NCI-H1694 (cell line): ENCODE measurements around the gene PTPN3.
A peak's percentile ranks its signal among the peaks of the same experiment; 100 is the strongest.

Experiments
- DNase-seq: peaks from one replicate; lab custom pipeline; 2025; lab: John Stamatoyannopoulos, UW

Gene PTPN3

DNA sequence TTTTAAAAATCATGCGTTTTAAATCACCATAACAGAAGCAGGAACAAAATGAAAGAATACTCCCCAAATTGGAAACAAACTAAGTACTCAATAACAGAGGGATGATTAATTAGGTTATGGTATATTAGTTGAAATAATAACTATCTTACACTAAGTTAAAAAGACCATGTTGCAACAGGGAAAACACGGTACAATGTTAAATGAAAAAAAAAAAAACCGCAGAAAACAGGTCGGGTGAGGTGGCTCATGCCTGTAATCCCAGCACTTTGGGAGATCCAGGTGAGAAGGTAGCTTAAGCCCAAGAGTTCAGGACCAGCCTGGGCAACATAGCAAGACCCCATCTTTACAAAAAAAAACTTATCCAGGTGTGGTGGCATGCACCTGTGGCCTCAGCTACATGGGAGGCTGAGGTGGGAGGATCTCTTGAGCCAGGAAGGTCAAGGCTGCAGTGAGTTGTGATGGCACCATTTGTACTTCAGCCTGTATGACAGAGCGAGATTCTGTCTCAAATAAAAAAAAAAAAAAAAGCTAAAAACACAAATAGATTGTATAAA is 2.4 kb upstream of the PTPN3 start:
- no peak for DNase-seq

DNA sequence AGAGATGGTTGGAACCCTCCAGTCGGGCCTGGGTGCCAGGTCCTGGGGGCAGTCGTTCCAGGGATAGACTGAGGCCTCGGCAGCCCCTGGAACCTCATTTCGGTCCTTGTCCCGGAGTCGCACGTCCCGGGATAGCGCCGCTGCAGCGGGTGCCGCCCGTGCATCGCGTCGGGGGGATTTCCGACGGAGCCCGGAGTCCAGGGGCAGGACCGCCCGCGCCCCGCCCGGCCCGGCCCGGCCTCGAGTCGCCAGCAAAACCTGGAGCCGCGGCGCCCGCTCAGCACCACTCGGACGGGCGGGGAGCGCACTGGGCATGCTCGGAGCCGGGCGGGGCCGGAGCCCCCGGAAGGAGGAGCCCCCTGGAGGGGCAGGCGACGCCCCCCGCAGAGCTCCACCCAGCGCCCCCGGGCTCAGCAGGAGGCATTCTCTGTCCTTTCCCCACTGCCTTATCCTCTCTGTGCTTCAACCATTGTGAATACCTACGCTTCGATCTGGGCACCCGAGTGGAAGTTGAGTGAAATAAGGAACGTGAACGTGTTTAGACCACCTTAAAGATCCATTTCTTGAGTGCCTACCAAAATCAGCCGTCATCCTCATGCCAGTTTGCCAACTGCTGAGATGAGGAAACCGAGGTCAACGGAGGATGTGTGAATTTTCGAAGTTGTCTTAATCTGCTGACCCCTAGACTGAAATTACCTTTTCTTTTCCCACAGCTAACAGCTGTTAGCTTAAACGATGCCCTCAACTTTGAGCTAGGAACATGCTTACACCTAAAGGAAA is 1.7 kb upstream of the PTPN3 start:
- DNase-seq, result no peak

DNA sequence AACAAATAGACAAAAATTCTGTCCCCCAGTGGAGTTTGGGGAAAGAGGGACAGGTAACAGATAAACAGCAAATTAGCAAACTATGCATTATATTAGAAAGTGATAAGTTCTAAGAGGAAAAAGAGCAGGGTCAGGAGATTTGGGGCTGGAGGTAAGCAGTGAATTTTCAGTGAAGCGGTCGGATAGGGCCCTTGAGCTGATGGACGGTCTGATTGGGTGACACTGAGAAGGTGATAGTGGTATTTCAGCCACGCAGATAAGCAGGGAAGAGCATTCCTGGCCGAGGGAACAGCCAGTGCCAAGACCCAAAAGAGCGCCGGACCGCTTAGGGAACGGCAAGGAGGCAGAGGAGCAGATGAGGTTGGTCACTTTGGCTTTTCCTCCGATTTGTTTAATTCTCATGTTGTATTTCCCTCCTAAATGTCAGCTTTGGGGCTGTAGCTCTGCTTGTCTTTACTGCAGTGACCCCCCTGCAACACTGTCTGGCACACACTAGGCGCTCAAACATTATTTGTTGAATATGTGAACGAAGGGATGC is 1.1 kb upstream of the PTPN3 start:
- no peak for DNase-seq

DNA sequence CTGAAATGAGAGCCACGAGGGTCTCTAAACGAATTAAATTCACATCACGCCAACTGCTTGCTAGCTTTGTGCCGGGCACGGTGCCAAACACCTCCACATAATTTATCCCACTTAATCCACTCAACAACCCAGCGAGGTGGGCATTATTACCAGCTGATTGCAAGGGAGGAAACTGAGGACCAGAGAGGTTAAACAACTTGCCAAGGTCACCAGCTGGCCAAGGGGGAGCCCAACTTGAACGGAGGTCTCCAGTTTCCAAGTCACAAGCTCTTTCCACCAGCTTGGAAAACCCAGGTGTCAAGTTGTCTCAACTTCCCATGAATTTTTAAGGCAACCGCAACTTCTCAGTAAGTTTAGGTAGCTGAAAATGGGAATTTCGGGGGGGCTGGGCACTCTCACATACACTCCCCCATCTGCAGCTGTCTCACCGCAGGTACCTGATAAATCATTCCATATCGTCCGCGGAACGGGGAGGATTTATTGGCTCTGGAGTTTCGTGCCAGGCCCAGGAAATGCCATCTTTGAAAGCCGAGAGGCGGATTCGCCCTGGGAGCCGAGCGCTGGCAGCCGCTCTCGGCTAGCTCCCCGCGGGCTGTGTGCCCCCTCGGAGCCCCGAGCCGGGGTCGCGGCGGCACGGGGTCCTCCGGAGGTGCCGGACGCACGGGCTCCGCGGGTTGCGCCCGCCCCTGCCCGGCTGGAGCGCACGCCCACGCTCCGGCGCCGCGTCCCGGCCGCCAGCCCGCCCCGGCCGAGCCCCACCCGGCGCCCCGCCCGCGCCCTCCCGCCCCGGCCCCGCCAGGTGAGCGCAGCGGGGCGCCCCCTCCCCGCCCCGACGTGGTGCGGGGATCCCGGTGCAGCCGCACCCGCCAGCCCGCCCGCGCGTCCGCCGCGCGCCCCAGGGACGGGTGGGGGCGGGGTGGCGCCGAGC is 617 bp downstream of the PTPN3 start:
- DNase-seq, result peak; percentile 26

DNA sequence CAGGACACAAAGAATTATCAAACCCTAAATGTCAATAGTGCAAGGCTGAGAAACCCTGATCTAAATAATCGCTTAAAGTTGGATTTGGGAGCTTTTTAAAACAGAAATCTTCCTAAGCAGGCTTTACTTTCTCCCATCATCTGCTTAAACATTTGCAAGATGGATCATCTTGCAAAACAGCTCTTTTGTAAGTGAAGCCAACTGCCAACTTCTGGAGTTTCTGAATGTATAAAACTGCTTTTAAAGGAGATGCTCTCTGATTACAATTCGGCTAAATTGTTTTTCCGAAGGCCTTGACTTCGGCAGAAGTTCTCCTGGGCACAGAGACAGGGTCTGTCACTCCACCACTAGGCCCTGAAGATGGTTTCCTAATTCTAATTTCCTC is 1.3 kb downstream of the PTPN3 start:
- no peak for DNase-seq

DNA sequence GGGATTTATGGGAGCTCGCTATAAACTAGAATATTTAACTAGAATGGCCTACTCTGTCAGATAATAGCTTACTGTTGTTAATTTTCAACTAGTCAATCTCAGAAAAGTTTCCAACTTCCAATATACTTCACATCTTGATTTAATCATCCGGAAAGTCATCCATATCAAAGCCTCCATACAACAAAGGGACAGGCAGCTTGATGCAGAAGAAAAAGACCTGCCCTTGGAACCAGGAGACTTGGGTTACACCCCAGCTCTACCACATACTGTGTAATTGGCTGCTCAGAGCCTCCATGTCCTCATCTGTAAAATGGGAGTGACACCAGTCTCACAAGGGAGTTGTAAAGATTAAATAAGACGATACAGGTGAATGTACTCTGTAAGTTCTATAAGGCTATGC is 1.9 kb downstream of the PTPN3 start:
- no peak for DNase-seq

GRCh38 chr9:109493648-109494047 is 4.5 kb downstream of the PTPN3 start:
- no peak for DNase-seq

DNA sequence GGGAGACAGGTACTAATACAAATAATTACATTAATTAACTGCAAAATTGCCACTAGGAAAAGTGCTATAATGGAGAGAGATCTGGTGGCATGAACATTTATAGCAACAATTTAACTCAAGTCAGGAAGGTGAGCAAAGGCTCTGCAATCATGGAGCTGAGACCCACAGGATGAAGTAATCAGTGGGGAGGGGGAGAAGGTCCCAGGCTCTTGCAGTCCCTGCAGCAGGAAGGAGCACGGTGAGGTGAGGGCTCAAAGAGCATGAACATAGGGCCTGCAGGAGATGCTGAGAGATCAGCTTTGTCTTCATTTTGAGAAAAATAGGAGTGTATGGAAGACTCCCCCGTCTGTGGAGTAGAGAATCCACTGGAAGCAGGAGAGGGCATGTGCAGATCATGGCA is 6.5 kb downstream of the PTPN3 start:
- DNase-seq, result no peak

DNA sequence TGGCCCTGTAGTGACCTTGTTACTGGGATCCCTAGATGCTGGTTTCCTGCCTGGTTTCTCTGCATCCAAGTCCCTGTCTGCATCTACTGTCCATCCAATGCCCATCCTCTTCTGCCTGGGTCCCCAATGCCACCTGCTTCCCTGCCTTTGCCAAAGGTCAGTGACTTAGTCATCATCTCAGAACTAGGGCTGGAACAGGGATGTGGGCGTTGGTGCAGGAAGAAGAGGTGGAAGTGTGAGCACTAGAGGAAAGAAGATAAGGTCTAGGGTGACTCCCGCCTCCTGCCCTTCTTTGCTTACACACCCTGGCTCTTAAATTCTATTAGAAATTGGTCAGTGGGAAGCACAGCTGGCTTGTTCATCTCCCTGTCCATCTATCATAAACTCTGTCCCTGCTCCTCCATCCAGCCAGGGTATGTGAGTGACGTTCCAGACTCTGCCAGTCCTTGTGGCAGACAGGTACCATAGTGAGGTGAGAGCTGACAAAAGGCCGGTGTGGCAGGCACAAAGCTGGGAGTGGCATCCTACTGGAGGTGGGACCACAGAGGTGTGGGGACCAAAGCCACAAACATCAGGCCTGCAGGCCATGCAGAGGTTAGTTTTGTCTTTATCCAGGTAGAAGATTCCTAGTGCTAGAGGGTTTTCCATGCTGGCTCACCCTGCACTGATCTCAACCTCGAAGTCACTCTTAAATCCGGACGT is 9.2 kb downstream of the PTPN3 start:
- DNase-seq, result no peak

DNA sequence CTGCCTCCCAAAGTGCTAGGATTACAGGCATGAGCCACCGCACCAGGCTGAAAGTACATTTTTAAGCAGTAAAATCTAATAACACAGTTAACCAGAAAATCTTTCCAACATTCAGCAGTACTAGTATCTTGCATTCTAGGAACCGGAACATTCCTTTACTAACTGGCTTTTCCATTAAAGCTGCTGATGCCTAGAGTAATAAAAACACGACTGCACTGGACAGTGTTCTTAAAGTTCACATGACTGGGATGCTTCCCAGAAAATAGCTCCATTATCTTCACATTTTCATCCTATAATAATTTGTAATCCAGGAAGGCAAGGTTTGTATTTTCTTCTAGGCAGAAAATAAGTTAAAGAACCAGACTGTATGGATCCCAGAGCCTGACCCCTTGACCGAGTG is 9.8 kb downstream of the PTPN3 start:
- DNase-seq, result no peak

GRCh38 chr9:109487247-109487646 is 10.9 kb downstream of the PTPN3 start:
- no peak for DNase-seq

DNA sequence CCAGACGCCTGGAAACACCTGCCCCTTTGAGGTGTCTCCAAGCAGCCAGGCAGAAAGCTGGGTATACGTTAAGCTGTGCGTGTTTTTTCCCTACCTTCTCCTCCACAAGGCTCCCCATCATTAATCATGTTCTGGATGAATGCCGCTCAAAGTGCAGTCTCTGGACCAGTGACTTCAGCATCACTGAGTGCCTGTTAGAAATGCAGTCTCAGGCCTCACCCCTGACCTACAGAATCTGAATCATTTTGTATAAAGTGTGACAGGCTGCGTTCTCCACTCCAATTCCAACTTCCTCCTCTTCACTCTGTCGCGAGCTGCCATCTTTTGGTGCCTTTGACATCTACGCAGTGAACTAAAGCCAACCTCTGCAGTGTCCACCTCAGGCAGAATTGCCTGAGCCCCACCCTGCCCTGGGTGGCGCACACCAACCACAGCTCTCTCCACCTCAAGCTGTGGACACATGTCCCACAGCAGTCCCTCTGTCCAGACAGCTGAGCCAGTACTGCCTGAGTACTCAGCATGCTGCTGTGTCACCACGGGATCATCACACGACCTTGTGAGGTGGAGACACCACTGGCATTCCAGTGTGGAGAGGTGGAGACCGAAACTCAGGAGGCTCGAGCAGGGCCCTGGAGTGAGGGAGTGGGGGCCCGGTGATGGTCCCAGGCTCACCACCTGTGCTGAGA is 14.2 kb downstream of the PTPN3 start:
- no peak for DNase-seq

- DNase-seq, result no peak
These were observed 15.7 kb downstream of the PTPN3 start for GRCh38 chr9:109482391-109482916.

GRCh38 chr9:109481856-109482255 is 16.3 kb downstream of the PTPN3 start:
- no peak for DNase-seq

DNA sequence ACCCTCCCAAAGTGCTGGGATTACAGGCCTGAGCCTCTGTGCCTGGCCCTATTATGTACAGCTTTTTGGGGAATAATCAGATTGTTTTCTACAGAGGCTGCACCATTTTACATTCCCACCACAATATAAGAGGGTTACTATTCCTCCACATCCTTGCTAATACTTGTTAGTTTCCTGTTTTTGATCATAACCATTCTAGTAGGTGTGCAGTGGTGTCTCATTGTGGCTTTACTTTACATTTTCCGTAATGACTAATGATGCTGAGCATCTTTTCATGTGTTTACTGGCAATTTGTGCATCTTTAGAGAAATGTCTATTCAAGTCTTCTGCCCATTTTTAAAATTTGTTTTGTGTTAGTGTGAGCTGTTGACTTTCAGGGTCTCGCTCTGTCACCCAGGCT is 18.3 kb downstream of the PTPN3 start:
- DNase-seq, result no peak

GRCh38 chr9:109478665-109479380 is 19.3 kb downstream of the PTPN3 start:
- DNase-seq, result no peak

DNA sequence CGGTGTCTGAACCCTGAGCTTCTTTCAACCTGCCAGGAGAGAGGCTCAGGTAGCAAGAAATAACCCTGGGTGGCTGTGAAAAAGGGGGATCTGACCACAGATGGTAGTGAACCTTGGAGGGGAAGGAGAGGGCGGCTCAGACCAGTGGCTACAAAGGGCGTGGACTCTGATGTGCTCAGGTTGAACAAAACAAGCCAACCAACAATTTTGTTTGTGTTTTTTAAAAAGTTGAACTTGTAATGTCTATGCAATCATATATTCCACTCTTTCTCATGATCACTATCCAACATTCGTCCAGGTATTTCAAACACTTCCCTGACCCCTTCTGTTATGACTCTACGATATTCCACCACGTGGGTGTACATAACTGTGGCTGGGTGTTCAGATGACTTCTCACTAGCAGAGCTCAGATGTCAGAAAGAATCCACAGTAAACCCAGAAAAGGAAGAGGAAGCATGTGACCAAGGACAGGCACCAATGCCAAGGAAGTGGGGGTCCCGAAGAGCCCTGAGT is 20.0 kb downstream of the PTPN3 start:
- no peak for DNase-seq

GRCh38 chr9:109477258-109478050 is 20.7 kb downstream of the PTPN3 start:
- no peak for DNase-seq

GRCh38 chr9:109476642-109477257 is 21.4 kb downstream of the PTPN3 start:
- no peak for DNase-seq
